ENCODE data around the gene UTS2.

Gene UTS2

DNA sequence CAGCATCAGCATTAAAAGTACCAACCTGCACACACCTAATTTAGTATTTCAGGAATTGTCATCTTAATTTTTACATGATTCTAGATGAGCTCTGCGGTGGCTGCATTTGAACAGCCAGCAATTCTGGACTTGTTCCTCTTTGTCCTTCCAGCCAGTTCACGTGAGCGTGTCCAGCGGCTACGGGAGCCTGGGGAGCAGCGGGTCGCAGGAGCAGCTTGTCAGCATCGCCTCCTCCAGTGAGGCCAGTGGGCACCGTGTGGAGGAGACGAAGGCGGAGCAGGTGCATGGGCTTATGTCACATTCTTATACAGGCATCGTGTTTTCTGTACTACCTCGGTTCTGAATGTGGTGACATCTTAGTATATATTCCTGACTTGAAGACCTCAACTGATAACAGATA lies 43.1 kb downstream of the UTS2 start:
- DNase-seq, result no peak

DNA sequence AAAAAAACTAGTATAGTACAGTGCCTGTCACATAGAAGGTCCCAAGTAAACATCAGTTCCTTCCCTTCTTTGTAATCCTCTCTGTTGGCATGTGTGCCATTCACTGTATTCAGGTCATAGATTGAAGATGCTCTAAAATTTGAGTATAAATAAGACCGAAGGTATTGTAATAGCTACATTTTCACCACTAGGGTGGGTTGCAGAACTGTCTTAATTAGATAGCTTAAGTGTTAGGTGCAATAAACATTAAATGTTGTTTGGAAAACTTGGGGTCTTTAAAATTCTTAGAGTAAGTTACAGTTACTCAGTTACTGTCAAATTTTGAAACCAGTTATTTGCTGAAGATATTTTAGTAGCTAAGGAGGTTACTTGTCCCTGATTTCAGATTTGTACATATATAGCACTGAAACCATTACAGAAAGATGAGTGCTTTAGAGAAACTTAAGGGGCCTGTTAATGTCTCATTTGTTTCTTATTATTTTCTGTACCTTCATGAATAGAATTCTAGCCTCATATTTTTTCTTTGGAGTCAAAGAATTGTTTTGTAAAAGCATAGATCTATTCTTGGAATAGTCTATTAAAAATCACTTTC lies 44.5 kb downstream of the UTS2 start:
- DNase-seq, result no peak

DNA sequence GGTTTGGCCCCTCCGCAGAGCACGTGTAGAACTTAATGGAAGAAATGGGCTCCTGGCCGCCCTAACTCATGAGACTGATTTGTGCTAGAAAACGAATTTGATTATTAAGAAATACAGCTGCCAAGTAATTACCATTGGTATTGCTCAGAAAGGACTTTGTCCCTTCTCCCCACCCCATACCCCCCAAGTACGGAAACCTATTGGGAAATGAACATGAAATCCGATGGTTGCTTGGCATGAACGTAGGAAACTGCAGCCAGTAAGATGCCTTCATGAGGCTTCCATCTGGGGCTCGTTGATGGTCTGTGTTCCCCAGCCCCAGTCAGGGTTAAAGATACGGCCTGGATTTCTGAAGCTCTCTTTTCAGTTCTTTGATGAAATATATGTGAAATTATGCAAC lies 47.4 kb downstream of the UTS2 start:
- DNase-seq, result no peak

All from cerebellar nuclear complex (tissue), 1 donor.